Lower leg skin (tissue), 4 donors: ENCODE data around the gene ZCCHC7. TPM values are rescaled to one million over a fixed set of nuclear protein-coding genes. Genes with fewer than 3 reads are reported as not detected.

Experiments used
- DNase-seq, 2 donors: peaks; one replicate each; pipeline ENCODE4 v3.0.0-alpha.2; 2019; ENCODE audit warnings: low spot score in 2 of 2
- H3K4me3 ChIP-seq: fragments of 200-600 bp; sonication (generic); 2 replicates; pipeline ENCODE4 v1.5.1; 2017; ENCODE audit warnings: mild to moderate bottlenecking, low read depth; ENCODE audit not compliant: poor library complexity, severe bottlenecking
- CTCF ChIP-seq, 3 donors: fragments of 450-650 bp; IDR thresholded peaks; one replicate each; pipeline ENCODE4 v1.5.1; 2016; ENCODE audit warnings: antibody characterized with exemption in 3 of 3, mild to moderate bottlenecking in 3 of 3, moderate library complexity in 2 of 3
- POLR2A ChIP-seq, 2 donors: fragments of 450-650 bp; IDR thresholded peaks; one replicate each; pipeline ENCODE4 v1.6.1; 2016 to 2017; ENCODE audit warnings: antibody characterized with exemption in 2 of 2, mild to moderate bottlenecking in 1 of 2, moderate library complexity in 1 of 2
- WGBS, 2 donors: methylation state at CpG; one replicate each; pipeline ENCODE4 v1.1.5; 2018; 5-methylcytosine and 5-hydroxymethylcytosine counted together
- intact Hi-C: fragments of 100-400 bp; cut with DNase I; formaldehyde crosslinking; loops from one replicate; pipeline ENCODE4 v1.15.0; 2023; ENCODE audit warnings: low total_unique reads
- total RNA-seq, 4 donors: library from RNA; depleted of rRNA; stranded (reverse); fragments of >200 nt; gene quantifications; one replicate each; pipeline ENCODE4 v1.1.0, GENCODE V29; 2016

Gene ZCCHC7
- total RNA-seq, 4 donors from 2014 or later: 12.2 to 17.6 (median 15.7) TPM

DNA sequence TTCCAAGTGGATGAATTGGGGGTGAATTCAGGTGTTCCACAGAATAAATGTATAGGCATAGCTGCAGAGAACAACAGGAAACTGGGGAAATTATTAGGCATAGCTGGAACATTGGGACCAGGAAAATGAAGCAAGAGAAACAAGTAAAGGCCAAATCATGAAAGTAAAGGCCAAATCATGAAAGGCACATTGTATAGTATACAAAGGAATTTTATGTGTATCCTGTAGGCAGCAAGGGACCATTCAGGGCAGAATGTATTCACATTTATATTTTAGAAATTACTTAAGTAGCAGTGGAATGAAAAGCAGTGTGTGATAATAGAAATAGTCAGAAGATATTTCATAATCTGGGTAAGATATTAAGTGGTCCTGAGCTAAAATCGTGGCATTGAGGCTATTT is 174.8 kb downstream of the ZCCHC7 start:
- WGBS, 2 donors: 83 to 86% methylated on average over 1 of the region's 1 CpG
- intact Hi-C loops: no loop called here
- no peak for DNase-seq
- no peak overlapping the region for H3K4me3 ChIP-seq
- TF ChIP-seq CTCF (IDR thresholded peaks at IDR 0.05): no peak
- no peak for TF ChIP-seq POLR2A (IDR thresholded peaks at IDR 0.05)

- intact Hi-C loops: no loop called here
- no peak overlapping the region for H3K4me3 ChIP-seq
- TF ChIP-seq CTCF (IDR thresholded peaks at IDR 0.05) (no peak), POLR2A (IDR thresholded peaks at IDR 0.05) (no peak)
- DNase-seq: no peak
Observed at GRCh38 chr9:37295796-37296195, 175.4 kb downstream of the ZCCHC7 start.

DNA sequence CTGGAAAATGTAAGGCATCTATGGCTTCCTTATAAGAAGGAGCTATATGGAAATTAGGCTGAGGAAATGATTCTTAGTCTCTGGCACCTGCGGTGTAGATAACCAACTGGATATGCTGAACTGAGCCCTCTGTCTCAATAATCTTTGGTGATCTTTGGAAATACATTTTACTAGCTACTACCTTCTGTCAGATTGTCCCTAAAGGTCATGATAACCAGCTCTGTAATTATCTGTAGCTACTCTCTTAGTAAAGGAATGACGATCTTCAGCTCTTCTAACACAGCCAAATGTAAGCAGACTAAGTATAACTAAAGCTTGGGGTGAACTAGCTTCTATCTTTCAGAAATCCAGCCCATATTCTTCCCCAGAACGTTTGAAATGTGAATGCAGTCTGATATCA is 177.2 kb downstream of the ZCCHC7 start:
- WGBS, 2 donors: 87 to 89% methylated on average over 3 of the region's 3 CpGs
- TF ChIP-seq POLR2A (IDR thresholded peaks at IDR 0.05): no peak
- no peak for TF ChIP-seq CTCF (IDR thresholded peaks at IDR 0.05)
- intact Hi-C loops: no loop called here

GRCh38 chr9:37300620-37301019 is 180.2 kb downstream of the ZCCHC7 start:
- no peak for DNase-seq
- no peak overlapping the region for H3K4me3 ChIP-seq
- intact Hi-C loops: no loop called here
- WGBS, 2 donors: 43 to 47% methylated on average over 1 of the region's 1 CpG
- TF ChIP-seq CTCF (IDR thresholded peaks at IDR 0.05): no peak
- TF ChIP-seq POLR2A (IDR thresholded peaks at IDR 0.05): no peak

More for the DNA sequence above, 177.2 kb downstream of the ZCCHC7 start:
- DNase-seq: no peak
- H3K4me3 ChIP-seq: no peak overlapping the region

GRCh38 chr9:37301042-37301853 is 180.9 kb downstream of the ZCCHC7 start:
- DNase-seq: no peak
- WGBS, 2 donors: 96 to 98% methylated on average over 2 of the region's 2 CpGs
- intact Hi-C loops: no loop called here

More at GRCh38 chr9:37301042-37301853, 180.9 kb downstream of the ZCCHC7 start:
- no peak for TF ChIP-seq CTCF (IDR thresholded peaks at IDR 0.05)
- TF ChIP-seq POLR2A (IDR thresholded peaks at IDR 0.05): no peak
- no peak overlapping the region for H3K4me3 ChIP-seq
